Upper lobe of left lung (tissue), 6 donors: Measurements from ENCODE around the gene CACNA1S. TPM values are rescaled to one million over a fixed set of nuclear protein-coding genes. Genes with fewer than 3 reads are reported as not detected.
A peak's percentile ranks its signal among the peaks of the same experiment; 100 is the strongest.

Experiments
- ATAC-seq, 2 donors: fragments of 200-7000 bp; cut with Tn5 transposase; one replicate each; pipeline ENCODE4 v1.9.1; 2022; ENCODE audit warnings: mild to moderate bottlenecking in 2 of 2, moderate library complexity in 2 of 2; ENCODE audit not compliant: low FRiP score in 2 of 2
- DNase-seq, 2 donors: peaks; one replicate each; pipeline ENCODE4 v3.0.0-alpha.2; 2019 to 2020
- H3K27ac ChIP-seq, 4 donors: fragments of 200-600 bp; sonication (generic); one replicate each; pipeline ENCODE4 v1.5.1; 2016 to 2019
- H3K27me3 ChIP-seq, 4 donors: fragments of 200-600 bp; sonication (generic); one replicate each; pipeline ENCODE4 v1.5.1; 2017 to 2019
- H3K36me3 ChIP-seq, 4 donors: fragments of 200-600 bp; sonication (generic); one replicate each; pipeline ENCODE4 v1.5.1; 2016 to 2019
- H3K4me1 ChIP-seq, 4 donors: fragments of 200-600 bp; sonication (generic); one replicate each; pipeline ENCODE4 v1.5.1; 2018 to 2019
- H3K4me3 ChIP-seq, 4 donors: fragments of 200-600 bp; sonication (generic); one replicate each; pipeline ENCODE4 v1.5.1; 2017 to 2019; ENCODE audit warnings: mild to moderate bottlenecking in 2 of 4, moderate library complexity in 1 of 4
- H3K9me3 ChIP-seq, 4 donors: fragments of 200-600 bp; sonication (generic); one replicate each; pipeline ENCODE4 v1.5.1; 2018 to 2019
- EP300 ChIP-seq, 4 donors: sonication (generic); formaldehyde crosslinking; IDR thresholded peaks; one replicate each; pipeline ENCODE4 v1.5.1; 2017; ENCODE audit warnings: antibody characterized with exemption in 4 of 4, control low read depth in 2 of 4
- POLR2A ChIP-seq, 4 donors: fragments of 450-650 bp; IDR thresholded peaks; one replicate each; pipeline ENCODE4 v1.5.1; 2016 to 2017; ENCODE audit warnings: antibody characterized with exemption in 4 of 4, mild to moderate bottlenecking in 2 of 4
- POLR2AphosphoS5 ChIP-seq, 2 donors: sonication (generic); formaldehyde crosslinking; IDR thresholded peaks; one replicate each; pipeline ENCODE4 v1.5.1; 2017; ENCODE audit warnings: antibody characterized with exemption in 2 of 2
- WGBS, 2 donors: methylation state at CpG; one replicate each; pipeline ENCODE4 v1.1.5; 2017 to 2018; 5-methylcytosine and 5-hydroxymethylcytosine counted together
- total RNA-seq, 6 donors: library from RNA; depleted of rRNA in 4 of 6; stranded (reverse); fragments of >200 nt in 4 of 6; gene quantifications; one replicate each; pipeline versions ENCODE4 v1.1.0 to v1.2.1, GENCODE V29; 2016 to 2021
- TF ChIP-seq, protein P1 (sequence below), 6 experiments: fragments of 450-650 bp in 4 of 6; fragments of 200-600 bp in 2 of 6; sonication (generic) in 2 of 6; IDR thresholded peaks; one replicate each; pipeline ENCODE4 v1.5.1; 2016 to 2019; ENCODE audit warnings: antibody characterized with exemption in 6 of 6
- donor health status: DM: no; HTN: no; CAD: no; lungs with moderate emphysema.
- donor health status: DM: no; HTN: yes; CAD: no; lungs with severe emphysema.

CACNA1S gene
- total RNA-seq, 6 donors from 2014 or later = 0.03 to 0.30 (median 0.10) TPM; not detected in 3

DNA sequence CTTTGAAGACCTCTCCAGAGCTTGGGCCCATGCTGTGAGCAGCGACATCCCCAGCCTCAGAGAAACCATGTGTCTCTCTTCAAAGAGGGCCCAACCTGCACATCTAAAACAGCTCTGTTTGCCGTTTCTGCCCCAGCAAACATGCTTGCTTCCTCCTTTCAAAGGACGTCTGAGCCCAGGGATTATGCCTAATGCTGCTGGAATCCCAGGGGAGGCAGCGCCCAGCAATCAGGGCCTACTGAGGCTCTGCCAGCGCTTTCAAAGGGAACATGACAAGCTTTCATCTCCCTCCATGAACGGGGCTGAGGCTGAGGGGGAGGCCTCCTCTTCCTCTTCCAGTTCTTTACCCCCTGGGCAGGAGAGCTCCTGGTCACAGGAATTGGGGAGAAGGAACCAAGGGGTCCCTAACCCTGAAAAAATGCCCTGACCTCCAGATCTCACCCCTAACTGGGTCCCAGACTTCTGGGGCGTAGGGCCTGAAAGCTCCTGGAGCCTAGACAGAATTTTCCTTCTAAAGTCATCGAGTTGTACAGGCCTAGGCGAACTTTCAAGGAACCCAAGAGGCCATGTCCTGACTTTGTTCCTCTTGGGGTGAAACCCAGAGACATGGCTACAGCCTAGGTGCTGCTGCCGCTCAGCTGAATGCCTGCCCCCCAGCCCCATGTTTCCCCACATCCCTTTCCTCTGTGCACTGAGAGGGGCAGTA, 28.2 kb upstream of the CACNA1S start:
- WGBS, 2 donors = 83 to 88% methylated on average over 7 to 10 of the region's 10 CpGs
- Histone ChIP-seq H3K4me1 (no peaks in the 10 kb centered on the region), H3K4me3 (no peak overlapping the region), H3K27ac (no peak overlapping the region), H3K27me3 (no peaks in the 10 kb centered on the region), H3K9me3 (no peaks in the 10 kb centered on the region), H3K36me3 (peaks cover 25 to 95% (median 50%) of the 10 kb centered on the region in 4 donors)
- no peak for TF ChIP-seq POLR2AphosphoS5 (IDR thresholded peaks at IDR 0.05)
- TF ChIP-seq EP300 (IDR thresholded peaks at IDR 0.05) = no peak
- TF ChIP-seq, protein P1, sequence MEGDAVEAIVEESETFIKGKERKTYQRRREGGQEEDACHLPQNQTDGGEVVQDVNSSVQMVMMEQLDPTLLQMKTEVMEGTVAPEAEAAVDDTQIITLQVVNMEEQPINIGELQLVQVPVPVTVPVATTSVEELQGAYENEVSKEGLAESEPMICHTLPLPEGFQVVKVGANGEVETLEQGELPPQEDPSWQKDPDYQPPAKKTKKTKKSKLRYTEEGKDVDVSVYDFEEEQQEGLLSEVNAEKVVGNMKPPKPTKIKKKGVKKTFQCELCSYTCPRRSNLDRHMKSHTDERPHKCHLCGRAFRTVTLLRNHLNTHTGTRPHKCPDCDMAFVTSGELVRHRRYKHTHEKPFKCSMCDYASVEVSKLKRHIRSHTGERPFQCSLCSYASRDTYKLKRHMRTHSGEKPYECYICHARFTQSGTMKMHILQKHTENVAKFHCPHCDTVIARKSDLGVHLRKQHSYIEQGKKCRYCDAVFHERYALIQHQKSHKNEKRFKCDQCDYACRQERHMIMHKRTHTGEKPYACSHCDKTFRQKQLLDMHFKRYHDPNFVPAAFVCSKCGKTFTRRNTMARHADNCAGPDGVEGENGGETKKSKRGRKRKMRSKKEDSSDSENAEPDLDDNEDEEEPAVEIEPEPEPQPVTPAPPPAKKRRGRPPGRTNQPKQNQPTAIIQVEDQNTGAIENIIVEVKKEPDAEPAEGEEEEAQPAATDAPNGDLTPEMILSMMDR (IDR thresholded peaks at IDR 0.05) = no peak
- TF ChIP-seq POLR2A (IDR thresholded peaks at IDR 0.05) = no peak
- DNase-seq (no peak), ATAC-seq (no peak)

DNA sequence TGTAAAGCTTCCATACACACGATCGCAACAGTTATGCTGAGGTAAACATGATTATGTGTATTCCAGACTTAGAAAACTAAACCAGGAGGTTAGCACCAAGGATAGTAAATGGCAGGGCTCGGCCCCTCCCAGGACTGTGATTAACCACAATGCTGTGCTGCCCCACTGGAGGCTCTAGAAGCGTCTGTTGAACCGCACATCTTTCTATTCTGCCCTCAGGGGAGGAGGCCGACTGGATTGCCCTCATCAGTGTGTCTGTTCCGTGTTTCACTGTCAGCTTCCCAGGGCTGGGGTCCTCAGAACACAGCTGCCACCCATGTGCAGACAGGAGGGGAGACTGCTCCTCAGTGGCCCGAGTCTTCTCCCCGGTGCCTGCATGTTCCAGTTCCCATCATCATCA, 27.5 kb upstream of the CACNA1S start:
- Histone ChIP-seq H3K4me3 (no peak overlapping the region), H3K36me3 (peaks cover 21 to 95% (median 49%) of the 10 kb centered on the region in 4 donors)

DNA sequence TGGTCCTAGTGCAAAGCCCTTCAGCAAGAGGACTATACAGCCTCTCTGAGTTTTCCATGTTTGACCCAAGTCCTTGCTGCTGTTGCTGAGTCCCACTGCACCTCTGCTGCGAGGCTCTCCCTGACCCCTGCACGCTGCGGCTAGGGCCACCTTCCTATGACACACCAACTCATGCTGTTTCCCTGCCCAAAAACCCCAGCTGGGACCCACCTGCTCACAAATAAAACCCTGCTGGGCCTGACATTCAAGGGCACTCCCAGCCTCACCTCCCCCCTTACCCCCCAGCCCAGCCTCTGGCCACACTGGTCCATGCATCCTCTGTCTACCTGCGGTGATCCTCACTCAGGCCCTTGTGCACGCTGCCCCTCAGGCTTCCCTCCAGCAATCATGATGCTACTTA, 27.1 kb upstream of the CACNA1S start:
- 96 to 97% methylated on average over 5 of the region's 5 CpGs for WGBS, 2 donors
- DNase-seq (no peak), ATAC-seq (no peak)
- Histone ChIP-seq H3K27ac (no peak overlapping the region), H3K27me3 (no peaks in the 10 kb centered on the region), H3K4me3 (no peak overlapping the region), H3K4me1 (no peaks in the 10 kb centered on the region), H3K36me3 (peaks cover 18 to 95% (median 46%) of the 10 kb centered on the region in 4 donors), H3K9me3 (no peaks in the 10 kb centered on the region)
- TF ChIP-seq POLR2A (IDR thresholded peaks at IDR 0.05) = no peak
- TF ChIP-seq, protein P1 (IDR thresholded peaks at IDR 0.05) = no peak
- TF ChIP-seq POLR2AphosphoS5 (IDR thresholded peaks at IDR 0.05) = no peak
- TF ChIP-seq EP300 (IDR thresholded peaks at IDR 0.05) = no peak

More for the DNA sequence above, 27.5 kb upstream of the CACNA1S start:
- H3K27me3 ChIP-seq = no peaks in the 10 kb centered on the region
- no peaks in the 10 kb centered on the region for H3K9me3 ChIP-seq
- WGBS, 2 donors = 89 to 98% methylated on average over 9 of the region's 9 CpGs
- ATAC-seq (no peak), DNase-seq (no peak)
- TF ChIP-seq EP300 (IDR thresholded peaks at IDR 0.05) (no peak), POLR2A (IDR thresholded peaks at IDR 0.05) (no peak)
- TF ChIP-seq, protein P1 (IDR thresholded peaks at IDR 0.05) = no peak
- no peak overlapping the region for H3K27ac ChIP-seq
- H3K4me1 ChIP-seq = no peaks in the 10 kb centered on the region

DNA sequence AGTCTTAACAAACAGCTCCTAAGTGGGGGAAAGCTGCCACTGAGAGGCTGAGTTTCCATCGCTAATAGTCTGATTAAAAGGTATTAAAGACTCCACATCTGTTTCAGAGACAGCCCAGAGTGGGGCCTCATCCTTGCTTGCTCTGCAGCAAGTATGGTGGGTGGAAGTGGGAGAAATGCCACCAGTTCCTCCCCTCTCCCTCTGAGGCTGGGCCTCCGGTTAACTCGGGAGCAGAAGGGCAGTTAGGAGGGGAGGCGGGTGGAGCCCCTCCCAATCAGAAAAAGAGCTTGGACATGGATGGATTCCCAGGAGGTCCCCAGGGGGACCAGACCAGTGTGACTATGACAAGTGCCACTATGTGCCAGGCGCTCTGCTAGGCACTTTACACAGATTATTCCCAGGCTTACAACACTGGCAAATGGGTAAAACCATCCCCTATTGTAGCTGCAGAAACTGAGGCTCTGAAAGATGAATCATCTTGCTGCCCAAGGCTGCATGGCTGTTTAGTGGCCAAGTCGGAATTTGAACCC, 26.1 kb upstream of the CACNA1S start:
- 91 to 92% methylated on average over 2 to 6 of the region's 6 CpGs for WGBS, 2 donors
- Histone ChIP-seq H3K4me3 (no peak overlapping the region), H3K9me3 (no peaks in the 10 kb centered on the region), H3K27me3 (no peaks in the 10 kb centered on the region), H3K36me3 (peaks cover 9 to 89% (median 39%) of the 10 kb centered on the region in 4 donors), H3K27ac (peak overlapping the region in 1 of 4 donors; percentile 7), H3K4me1 (no peaks in the 10 kb centered on the region)
- DNase-seq (no peak), ATAC-seq (no peak)
- TF ChIP-seq, protein P1 (IDR thresholded peaks at IDR 0.05) = no peak
- TF ChIP-seq EP300 (IDR thresholded peaks at IDR 0.05) (no peak), POLR2AphosphoS5 (IDR thresholded peaks at IDR 0.05) (no peak), POLR2A (IDR thresholded peaks at IDR 0.05) (no peak)
